HS-27A (cell line): ENCODE data around the gene PAK6.

Experiments
- DNase-seq: peaks from one replicate; pipeline ENCODE4 v3.0.0-alpha.2; 2012; ENCODE audit warnings: low read depth, missing footprints

PAK6 gene

DNA sequence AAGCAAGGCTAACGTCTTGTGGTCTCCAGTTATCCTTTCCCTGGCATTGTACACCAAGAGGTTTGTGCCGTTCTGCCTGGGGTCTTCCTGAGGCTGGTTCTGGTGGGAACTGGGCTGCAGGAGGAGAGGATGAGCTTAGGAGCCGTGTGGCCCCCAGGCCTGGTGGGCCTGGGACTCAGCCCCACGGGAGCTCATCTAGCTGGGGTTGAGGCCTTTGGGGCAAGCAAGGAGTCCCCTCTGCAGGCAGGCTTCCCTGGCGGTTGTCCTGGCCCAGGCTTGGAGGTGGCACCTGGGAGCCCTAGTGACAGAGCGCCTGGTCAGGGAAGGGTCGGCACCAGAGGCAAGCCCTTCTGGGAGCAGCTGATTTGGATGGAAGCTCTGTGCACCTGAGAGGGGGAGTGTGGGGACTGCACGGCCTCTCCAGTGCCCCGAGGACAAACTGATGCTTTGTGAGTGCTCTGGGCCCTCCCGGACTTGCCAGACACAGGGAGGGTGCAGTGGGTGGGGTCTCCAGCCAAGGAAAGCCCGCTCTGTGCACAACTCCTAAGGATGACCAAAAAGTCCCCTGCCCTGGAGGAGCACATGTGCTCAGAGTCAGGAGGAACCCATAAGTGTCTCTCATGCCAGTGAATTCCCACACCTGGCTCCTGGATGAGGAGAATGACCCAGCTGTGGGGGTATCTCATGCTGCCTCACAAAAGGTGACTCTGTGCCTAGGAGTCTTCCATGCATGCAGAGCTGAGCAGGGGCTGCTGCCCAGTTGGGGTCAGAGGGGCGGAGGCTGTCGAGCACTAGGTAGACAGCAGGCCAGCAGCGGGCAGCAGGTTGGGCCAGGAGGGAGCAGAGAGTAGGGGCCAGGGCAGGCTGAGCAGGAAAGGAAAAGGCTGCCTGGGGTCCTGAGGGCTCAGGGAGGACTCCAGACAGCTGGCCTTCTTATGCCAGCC is 2.7 kb downstream of the PAK6 start:
- DNase-seq, result no peak

DNA sequence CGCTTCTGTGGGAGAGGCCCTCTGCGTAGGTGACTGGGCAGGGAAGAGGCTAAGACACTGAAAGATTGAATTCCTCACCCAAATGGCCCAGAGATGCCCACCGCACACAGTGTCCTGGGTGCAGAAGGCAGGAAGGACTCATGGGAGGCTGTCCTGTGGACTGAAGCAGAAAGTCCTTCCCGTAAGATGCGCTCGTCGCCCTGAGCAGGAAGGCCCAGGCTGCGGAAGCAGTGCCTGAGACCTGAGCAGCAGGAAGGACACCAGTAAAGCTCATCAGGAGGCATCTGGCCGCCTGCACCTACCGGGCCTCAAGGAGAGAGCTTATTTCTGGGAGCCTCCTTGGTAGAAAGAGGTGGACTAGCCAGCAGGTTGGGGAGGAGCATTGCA is 3.3 kb downstream of the PAK6 start:
- DNase-seq, result no peak

- DNase-seq, result no peak
Observed at GRCh38 chr15:40242601-40243000, 3.7 kb downstream of the PAK6 start.

- DNase-seq, result no peak
Observed at GRCh38 chr15:40243126-40243810, 4.4 kb downstream of the PAK6 start.

DNA sequence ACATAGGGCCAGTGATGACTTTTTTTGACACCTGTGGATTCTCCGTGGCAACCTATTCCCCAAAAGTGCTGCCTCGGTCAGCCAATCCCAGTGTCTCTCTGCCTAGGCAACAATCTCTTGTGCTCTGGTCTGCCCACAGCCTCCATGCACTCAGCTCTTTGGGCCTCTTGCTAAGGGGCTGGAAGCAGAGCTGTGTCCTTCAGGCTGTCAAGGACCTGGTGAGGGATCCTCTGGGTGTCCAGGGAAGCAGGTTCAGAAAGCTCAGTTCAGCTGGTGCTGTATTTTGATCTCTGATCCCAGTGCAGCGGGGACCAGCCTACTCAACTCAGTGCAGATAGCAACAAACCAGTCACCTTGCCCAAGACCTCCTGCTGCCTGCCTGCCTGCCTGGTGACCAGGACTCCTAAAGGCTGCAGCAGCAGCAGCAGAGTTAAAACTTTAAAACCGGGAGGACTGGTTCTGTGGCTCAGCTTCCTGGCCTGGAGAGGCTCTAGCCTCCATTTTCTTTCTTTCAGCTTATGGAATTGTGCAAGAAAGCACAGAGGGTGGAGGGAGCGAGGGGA is 6.2 kb downstream of the PAK6 start:
- no peak for DNase-seq

GRCh38 chr15:40245666-40246450 is 7.0 kb downstream of the PAK6 start:
- DNase-seq, result no peak

DNA sequence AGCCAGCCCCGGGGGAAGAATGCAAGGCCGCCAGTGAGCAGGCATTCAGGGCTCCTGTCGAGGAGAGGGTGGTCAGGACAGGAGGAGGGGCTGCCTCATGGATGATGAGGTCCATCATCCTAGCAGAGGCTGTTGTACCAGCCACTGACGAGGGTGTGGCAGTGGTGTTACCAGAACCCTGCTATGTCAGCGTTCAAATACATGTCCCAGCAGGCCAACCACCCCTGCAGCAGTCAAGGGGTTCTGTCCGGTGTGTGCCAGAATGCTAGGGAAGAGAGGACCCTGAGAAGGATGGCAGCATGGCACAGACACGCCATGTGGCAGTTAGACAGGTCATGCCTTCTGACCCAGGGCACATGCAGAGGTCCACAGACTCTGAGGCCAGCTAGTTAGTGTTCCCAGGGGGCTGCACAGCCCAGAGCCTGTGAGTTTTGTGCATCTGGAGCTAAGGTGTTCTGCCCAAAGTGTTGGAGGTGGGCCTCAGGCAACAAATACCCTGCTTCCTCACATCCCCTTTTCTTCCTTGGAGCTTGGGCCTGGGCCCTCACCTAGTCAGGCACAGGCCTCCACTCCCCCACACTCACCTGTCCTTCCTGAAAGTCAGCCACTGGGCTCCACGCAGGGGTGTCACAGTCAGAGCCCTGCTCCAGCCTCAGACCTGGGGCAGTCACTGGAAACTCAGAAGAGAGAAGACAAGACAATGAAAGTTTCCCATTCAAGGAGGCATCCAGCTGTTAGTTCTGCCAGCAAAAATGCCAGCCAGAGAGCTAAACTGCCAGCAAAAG is 7.8 kb downstream of the PAK6 start:
- DNase-seq, result no peak

DNA sequence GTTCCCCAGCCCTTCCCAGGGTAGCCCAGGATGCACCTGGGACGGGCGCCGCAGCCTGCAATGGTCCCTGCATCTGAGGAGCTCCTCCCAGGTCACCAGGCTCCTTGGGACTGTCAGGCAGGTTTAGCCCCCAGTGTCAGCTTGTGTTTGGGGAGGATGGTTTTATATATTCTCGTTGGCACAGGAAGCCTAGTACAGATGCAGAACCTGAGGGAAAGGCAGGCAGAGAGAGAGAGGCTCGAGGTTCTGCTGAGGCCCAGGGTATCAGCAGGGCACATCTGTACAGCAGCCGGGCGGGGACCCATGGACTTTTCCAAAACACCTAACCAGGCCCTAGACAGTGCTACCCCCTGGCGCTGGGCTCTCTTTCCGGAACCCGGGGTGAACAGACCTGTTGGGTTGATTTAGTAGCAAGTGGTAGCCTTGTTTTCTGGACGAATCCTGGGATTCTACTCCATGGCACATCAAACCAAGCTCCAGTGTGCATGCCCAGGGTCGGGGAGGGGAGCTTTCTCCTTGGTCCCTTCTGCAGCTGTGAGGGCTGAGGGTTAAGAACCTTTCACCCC is 8.6 kb downstream of the PAK6 start:
- no peak for DNase-seq

DNA sequence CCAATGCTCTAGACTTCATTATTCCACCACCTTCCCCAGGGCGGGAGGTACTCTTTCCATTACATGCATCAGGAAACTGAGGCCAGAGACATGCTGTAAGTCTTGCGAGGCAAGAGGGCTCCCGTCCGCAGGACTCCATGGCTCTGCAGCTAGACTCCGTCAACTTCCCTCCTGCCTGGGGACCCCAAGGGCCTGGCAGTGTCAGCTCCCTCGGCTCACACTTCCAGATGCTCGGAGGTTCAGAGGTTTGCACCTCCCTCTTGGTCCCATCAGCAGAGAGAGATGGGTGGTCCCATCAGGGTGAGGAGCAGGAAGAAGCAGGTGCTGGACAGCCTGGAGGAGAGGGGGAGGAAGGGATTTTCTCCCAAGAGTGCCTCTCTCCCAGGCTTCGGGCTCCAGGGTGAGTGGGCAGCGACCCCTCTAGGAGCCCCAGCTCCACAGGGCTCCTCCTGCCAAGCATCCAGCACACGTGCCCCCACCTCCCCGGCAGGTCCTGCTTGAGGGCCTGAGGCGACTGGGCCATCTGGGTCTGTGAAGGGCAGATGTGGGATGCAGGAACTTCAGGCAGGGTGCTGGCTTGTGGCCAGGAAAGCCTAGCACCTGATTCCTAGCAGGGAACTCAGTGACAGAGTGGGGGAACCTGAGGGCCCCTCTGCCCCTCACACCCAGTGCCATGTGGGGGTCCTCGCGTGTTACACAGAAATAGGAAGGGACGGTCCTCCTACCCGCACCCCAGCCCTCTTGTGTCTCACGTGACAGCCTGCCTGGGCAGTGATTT is 9.3 kb downstream of the PAK6 start:
- no peak for DNase-seq

DNA sequence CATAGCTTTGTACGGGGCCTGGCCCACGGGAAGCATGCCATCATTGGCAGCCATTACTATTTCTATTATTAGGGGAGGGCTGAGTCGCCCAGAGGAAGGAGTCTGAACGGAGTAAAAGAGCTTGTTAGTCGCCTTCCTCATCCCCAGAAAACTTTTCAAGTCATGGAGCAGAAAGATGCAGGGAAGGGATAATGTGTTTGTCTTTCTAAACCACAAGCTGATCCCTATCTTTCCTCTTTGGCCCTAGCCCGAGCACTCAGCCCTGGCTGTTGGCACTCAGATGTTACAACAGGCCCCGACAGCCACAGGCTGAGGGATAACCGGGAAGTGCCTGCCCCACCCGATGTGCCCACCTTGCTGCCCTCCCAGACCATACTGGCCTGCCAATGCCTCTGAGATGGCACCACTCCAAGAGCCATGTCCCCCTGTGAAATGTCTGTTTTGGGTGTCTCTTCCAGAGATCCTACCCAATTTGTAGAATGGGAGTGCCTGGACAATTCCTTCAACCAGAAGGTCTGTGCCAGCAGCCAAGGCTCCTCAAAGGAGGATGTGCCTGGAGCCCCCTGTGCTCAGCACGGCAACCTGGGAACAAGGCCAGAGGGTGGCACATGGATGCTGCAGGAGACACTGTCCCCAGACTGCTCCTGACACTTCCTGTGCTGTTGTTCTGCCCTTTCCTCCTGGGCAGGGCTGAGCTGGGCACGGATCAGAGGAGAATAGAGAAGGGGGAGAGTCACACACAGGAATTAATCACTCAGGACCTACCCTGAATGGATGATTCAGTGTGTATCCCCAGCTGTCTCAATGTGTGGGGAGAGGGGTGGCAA is 10.8 kb downstream of the PAK6 start:
- DNase-seq, result no peak

- DNase-seq, result no peak
Observed at GRCh38 chr15:40250304-40250656, 11.4 kb downstream of the PAK6 start.

DNA sequence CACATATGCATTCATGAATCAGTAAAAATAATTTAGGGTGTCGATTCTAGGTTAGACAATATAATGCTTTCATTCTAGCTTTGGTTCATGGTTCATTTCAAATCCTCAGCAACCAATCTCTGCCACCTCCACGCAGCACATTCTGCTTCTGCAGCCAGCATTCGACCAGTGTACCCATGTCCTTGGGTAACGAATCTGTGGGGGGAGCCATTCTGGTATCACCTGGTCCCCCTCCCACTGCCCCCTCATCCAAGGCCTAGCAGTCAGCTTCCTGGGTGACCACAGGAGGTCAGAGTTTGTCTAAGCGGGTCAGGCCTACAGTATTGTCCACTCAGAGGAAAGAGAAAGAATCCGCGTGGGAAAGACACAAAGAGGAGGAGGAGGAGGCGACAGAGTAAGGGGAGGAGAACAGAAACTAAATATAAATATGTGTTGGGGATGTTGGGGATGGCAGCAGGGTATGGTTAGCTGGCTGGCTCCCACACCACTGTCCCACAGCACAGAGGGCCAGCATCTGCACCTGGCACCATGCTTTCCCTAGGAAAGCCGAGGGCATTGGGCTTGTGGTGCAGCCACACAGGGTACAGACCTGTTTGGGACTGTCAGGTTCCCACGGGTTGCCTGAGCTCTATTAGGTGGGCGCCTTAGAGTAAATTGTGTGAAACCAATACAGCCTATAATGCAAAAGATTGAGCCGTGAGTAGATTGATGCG is 12.1 kb downstream of the PAK6 start:
- no peak for DNase-seq

GRCh38 chr15:40251486-40252140 is 12.8 kb downstream of the PAK6 start:
- DNase-seq, result no peak

- no peak for DNase-seq
Observed at GRCh38 chr15:40252141-40252437, 13.2 kb downstream of the PAK6 start.

DNA sequence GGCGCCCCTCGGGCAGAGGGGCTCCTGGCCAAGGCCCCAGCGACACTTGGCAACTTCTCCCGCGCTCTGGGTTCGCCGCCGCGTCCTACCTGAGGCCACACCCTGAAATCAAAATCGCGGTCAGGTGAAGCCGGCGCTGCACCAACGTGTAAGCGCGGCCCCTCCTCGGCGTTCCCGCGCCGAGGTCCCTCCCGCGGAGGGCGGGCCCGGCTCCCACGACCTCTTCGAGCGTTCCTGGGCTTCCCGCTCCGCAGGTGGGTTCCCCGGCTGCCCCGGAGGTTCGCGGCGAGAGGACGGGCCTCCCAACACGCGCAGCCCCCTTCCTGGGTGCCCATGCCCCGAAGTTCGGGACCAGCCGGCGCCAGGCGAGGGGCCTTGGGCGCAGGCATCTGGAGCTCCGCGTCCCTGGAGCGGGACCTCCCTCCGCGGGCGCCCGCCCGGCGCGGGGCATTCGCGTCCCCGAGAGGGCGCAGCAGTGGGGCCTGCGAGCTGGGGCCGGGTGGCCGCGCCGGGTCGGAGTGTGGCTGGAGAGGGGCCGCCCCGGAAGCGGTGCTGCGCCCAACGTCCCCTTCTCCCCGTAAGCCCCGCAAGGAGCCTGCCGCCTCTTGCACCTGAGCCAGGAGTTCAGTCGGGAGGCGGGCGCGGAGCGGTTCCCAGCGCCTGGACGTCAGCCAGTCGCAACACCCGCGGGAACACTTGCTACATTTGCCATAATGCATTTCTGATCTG is 13.7 kb downstream of the PAK6 start:
- DNase-seq, result no peak

DNA sequence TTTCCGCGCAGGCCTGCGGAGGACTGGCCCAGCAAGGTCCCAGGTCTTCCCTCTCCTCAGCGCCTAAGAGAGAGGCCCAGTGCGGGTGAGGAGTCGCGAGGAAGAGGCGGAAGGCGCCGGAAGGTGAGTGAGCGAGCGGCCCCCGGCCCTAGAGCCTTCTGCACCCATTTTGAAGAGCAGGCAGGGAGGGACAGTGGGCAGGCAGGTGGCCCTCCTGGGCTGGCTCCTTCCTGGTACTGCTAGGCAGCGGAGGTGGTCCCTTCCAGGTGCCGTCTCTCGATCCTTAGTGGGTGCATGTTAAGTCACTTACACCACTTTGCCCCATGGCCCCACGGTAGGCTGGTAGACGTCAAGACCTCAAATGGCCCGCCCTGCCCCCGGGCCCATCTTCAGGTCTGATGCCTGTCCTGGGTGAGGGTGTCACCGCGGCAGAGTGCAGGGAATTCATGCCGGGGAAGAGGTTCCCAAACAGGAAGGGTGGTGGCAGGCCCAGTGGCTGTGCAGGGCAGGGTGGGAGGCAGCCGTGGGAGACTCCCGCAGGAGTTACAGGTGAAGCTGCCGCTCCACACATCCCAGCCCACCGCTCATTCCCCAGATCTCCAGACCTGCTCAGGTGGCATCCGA is 14.4 kb downstream of the PAK6 start:
- DNase-seq, result no peak

GRCh38 chr15:40254452-40254851 is 15.6 kb downstream of the PAK6 start:
- no peak for DNase-seq
